ENCODE results near the gene HNRNPH3. TPM values are rescaled to one million over a fixed set of nuclear protein-coding genes. Genes with fewer than 3 reads are reported as not detected.
"Not testable (repeated sequence)": the region's sequence is repeated elsewhere in the genome, so short reads cannot be mapped to it uniquely, and the experiment has no call there.

HNRNPH3 gene
- total RNA-seq, 8 experiments from 2014 or later: 43.5 to 183 (median 120) TPM

DNA sequence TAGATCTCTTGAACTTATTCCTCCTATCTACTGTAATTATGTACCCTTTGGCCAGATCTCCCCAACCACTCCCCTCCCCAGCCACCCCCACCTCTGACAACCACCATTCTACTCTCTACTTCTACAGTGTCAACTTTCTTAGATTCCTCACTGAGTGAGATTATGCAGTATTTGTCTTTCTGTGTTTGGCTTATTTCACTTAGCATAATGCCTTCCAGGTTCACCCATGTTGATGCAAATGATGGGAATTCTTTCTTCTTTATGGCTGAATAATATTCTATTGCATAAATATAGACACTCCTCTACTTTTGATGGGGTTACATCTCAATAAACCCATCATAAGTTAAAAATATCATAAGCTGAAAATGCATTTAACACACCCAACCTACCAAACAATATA lies 21.3 kb upstream of the HNRNPH3 start:
- H3K4me3 ChIP-seq: no peak overlapping the region
- in situ Hi-C loops (cut with MboI; ENCODE audit: low pct_unique_long_range_greater_than_20kb in 2 of 9, low sequenced_read_pairs in 9 of 9, unreplicated experiment in 9 of 9): loop anchor here in 2 of 9 experiments (25.0 kb wide), 2 partner anchors 223 to 448 kb away; partner anchors contain the start of gene HERC4 (in 2 of the 2)
- no peak overlapping the region for H3K27ac ChIP-seq
- no peaks in the 10 kb centered on the region for H3K4me1 ChIP-seq (replicated peaks in 1 of 2)
- peak in 3 of 8 experiments; percentile 55 to 92 (median 77) for ATAC-seq (replicated peaks in 6 of 8)

GRCh38 chr10:68314930-68315329 lies 16.9 kb upstream of the HNRNPH3 start:
- in situ Hi-C loops (cut with MboI; ENCODE audit: low pct_unique_long_range_greater_than_20kb in 2 of 9, low sequenced_read_pairs in 9 of 9, unreplicated experiment in 9 of 9): loop anchor here in 2 of 9 experiments (25.0 kb wide), 2 partner anchors 228 to 453 kb away; partner anchors contain the start of gene HERC4 (in 2 of the 2)
- not testable (repeated sequence) for H3K4me3 ChIP-seq; H3K27ac ChIP-seq; ATAC-seq (replicated peaks in 6 of 8); H3K4me1 ChIP-seq (replicated peaks in 1 of 2)
- 85 to 100% methylated on average over 2 to 6 of the region's 6 CpGs; no CpG with 5 or more reads in 8 of the 10 experiments for WGBS, 10 experiments

DNA sequence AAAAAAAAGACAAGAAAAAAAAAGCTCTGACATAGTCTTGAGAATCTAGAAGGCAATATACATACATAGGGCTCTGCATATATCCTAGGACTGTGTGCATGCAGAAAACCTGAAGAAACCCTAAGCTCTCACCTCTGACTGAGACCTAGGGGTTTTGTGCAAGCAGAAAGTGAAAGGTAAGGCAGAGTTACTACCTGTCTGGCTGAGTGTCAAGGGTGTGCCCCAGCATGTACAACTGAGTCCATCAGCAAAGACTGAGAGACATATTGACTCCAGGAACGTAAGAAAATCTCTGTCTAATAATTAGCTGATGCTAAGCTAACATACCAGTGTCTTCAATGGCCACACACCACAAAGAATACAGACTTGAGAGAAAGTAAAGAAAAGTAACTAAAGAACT lies 16.3 kb upstream of the HNRNPH3 start:
- no peak for ATAC-seq (replicated peaks in 6 of 8)
- WGBS, 10 experiments: 33 to 100% (median 83%) methylated on average over 1 of the region's 1 CpG; no CpG with 5 or more reads in 4 of the 10 experiments
- Histone ChIP-seq H3K4me3 (no peak overlapping the region), H3K4me1 (replicated peaks in 1 of 2) (no peaks in the 10 kb centered on the region), H3K27ac (no peak overlapping the region)
- in situ Hi-C loops (cut with MboI; ENCODE audit: low pct_unique_long_range_greater_than_20kb in 2 of 9, low sequenced_read_pairs in 9 of 9, unreplicated experiment in 9 of 9): loop anchor here in 2 of 9 experiments (25.0 kb wide), 2 partner anchors 228 to 453 kb away; partner anchors contain the start of gene HERC4 (in 2 of the 2)

GRCh38 chr10:68318331-68319059 lies 13.4 kb upstream of the HNRNPH3 start:
- H3K27ac ChIP-seq: no peak overlapping the region
- ATAC-seq (replicated peaks in 6 of 8): no peak
- in situ Hi-C loops (cut with MboI; ENCODE audit: low pct_unique_long_range_greater_than_20kb in 2 of 9, low sequenced_read_pairs in 9 of 9, unreplicated experiment in 9 of 9): loop anchor here in 2 of 9 experiments (25.0 kb wide), 2 partner anchors 231 to 456 kb away; partner anchors contain the start of gene HERC4 (in 2 of the 2)

GRCh38 chr10:68324396-68324795 lies 7.5 kb upstream of the HNRNPH3 start:
- peaks cover 14 to 15% of the 10 kb centered on the region in 2 donors for H3K4me1 ChIP-seq (replicated peaks in 1 of 2)
- H3K27ac ChIP-seq; H3K4me3 ChIP-seq; ATAC-seq (replicated peaks in 6 of 8): not testable (repeated sequence)
- in situ Hi-C loops (cut with MboI; ENCODE audit: low pct_unique_long_range_greater_than_20kb in 2 of 9, low sequenced_read_pairs in 9 of 9, unreplicated experiment in 9 of 9): loop anchor here in 2 of 9 experiments (25.0 kb wide), 2 partner anchors 237 to 462 kb away; partner anchors contain the start of gene HERC4 (in 2 of the 2)
- WGBS, 10 experiments: 53 to 100% (median 90%) methylated on average over 1 to 4 of the region's 4 CpGs; no CpG with 5 or more reads in 3 of the 10 experiments

More at GRCh38 chr10:68318331-68319059, 13.4 kb upstream of the HNRNPH3 start:
- no peaks in the 10 kb centered on the region for H3K4me1 ChIP-seq (replicated peaks in 1 of 2)
- 52 to 100% (median 89%) methylated on average over 1 of the region's 1 CpG; no CpG with 5 or more reads in 3 of the 10 experiments for WGBS, 10 experiments
- H3K4me3 ChIP-seq: no peak overlapping the region

DNA sequence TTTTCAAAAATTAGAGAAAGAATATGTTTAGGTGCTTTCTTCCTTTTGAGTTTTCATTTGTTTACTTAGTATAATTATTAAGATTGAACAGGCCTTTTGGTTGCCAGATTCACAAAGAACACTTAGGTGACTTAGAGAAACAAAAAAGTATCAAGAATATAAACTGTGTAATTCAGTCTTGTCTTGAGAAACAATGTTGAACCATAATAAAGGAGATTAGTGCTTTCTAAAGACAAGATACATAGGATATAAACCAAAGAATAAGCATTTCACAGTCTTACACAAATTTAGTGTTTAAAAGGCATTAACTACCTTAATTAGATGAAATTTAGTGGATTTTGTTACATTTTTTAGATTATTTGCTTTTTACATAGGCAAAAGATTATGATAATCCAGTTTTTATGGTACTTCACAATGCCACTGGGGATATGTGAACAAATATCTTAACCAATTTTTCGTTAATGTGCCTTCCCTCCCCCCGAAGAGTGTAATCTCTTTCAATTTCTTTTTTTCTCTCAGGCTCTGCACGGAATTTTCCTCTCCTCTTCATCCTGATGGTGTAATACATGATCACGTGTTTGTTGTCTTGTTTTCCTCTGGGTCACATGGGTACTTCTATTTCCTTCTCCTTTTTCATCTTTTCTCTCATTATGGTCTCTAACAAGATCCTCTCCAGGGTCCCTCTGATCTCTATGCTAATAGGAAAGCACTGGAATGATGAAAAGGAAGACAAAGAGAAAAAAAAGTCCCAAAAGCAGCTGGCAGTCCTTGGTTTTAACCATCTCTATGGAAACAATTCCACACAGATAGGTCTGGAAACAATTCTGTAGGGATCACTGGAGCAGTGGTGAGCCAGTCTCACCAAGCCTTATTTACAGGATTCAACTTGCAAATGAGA lies 3.7 kb upstream of the HNRNPH3 start:
- in situ Hi-C loops (cut with MboI; ENCODE audit: low pct_unique_long_range_greater_than_20kb in 2 of 9, low sequenced_read_pairs in 9 of 9, unreplicated experiment in 9 of 9): loop anchor here in 2 of 9 experiments (25.0 kb wide), 1 partner anchor 466 kb away; no protein-coding TSS in a partner anchor
- WGBS, 10 experiments: 0 to 35% (median 12%) methylated on average over 3 to 4 of the region's 4 CpGs
- ATAC-seq (replicated peaks in 6 of 8): peak; percentile 1 to 27 (median 14)
- Histone ChIP-seq H3K4me1 (replicated peaks in 1 of 2) (peaks cover 20 to 23% of the 10 kb centered on the region in 2 donors), H3K4me3 (peak overlapping the region in 1 of 5 donors; percentile 9), H3K27ac (peak overlapping the region; percentile 52 to 54)

GRCh38 chr10:68329506-68329861 lies 2.4 kb upstream of the HNRNPH3 start:
- no peak overlapping the region for H3K4me3 ChIP-seq
- H3K27ac ChIP-seq: no peak overlapping the region
- in situ Hi-C loops (cut with MboI; ENCODE audit: low pct_unique_long_range_greater_than_20kb in 2 of 9, low sequenced_read_pairs in 9 of 9, unreplicated experiment in 9 of 9): loop anchor here in 2 of 9 experiments (25.0 kb wide), 1 partner anchor 467 kb away; no protein-coding TSS in a partner anchor
- no peak for ATAC-seq (replicated peaks in 6 of 8)
- 88 to 100% (median 100%) methylated on average over 1 of the region's 1 CpG; no CpG with 5 or more reads in 3 of the 10 experiments for WGBS, 10 experiments
- peaks cover 20 to 23% of the 10 kb centered on the region in 2 donors for H3K4me1 ChIP-seq (replicated peaks in 1 of 2)

DNA sequence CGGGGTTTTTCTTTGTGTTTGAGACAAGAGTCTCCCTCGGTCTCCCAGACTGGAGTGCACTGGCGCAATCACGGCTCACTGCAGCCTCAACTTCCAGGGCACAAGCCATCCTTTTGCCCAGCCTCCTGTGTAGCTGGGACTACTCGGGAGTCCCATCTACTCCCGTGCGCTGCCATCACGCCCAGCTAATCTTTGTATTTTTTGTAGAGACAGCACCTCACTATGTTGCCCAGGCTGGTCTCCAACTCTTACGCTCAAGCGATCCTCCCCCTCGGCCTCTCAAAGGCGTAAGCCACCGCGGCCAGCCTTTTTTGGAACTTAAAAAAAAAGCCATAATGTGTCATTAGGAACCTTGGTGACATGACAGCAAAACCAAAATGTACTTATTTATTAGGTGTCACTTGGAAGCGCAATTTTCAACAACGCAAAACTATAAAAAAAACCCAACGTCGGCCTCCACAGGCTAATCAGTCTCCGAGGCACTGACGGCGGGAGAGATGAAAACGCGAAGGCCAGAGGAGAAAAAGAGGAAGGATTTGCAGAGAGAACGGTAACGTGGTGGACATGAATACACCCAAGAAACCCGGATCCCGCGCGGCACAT lies 911 bp upstream of the HNRNPH3 start:
- ATAC-seq (replicated peaks in 6 of 8): no peak
- H3K27ac ChIP-seq: peak overlapping the region; percentile 97
- in situ Hi-C loops (cut with MboI; ENCODE audit: low pct_unique_long_range_greater_than_20kb in 2 of 9, low sequenced_read_pairs in 9 of 9, unreplicated experiment in 9 of 9): loop anchor here in 2 of 9 experiments (25.0 kb wide), 1 partner anchor 469 kb away; no protein-coding TSS in a partner anchor
- 4 to 100% (median 29%) methylated on average over 2 to 21 of the region's 29 CpGs; no CpG with 5 or more reads in 1 of the 10 experiments for WGBS, 10 experiments
- peaks cover 20 to 30% of the 10 kb centered on the region in 2 donors for H3K4me1 ChIP-seq (replicated peaks in 1 of 2)
- H3K4me3 ChIP-seq: peak overlapping the region; percentile 76 to 93 (median 81)

DNA sequence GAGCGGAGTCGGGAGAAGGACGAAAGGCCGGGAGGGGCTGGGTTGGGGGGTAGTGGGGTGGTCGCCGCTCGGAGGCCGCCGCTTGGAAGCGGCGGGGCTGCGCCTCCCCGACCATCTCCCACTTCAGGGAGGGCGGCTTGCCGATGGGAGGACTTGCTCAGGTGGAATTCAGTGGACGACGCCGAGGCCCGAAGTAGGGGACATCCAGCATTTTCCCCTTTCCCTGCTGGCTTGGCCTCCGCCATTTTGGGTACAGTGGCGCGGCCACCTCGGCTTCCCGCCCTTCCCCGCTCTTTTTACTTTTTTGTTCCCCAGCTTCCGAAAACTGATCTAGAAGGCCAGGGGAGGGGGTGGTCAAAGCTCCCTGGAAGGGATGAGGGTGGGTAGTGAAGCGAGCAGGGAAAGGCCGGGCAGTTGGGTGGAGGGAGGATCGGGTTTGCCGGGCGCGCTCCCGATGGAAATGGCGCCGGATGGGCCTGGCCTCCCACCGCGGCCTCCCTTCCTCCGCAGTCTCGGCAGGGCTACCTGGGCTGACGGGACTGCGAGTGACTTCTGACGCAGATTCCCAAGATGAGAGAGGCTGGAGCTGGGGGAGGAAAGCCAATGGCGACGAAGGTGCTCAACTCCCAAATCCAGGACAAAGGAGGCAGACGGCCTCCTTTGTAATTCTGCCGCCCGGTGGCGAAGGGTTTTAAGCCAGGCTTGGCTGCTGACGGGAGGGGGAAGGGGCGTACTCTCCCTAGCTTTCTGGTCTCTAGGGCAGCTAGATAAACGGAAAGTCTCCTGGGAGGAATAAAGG lies 594 bp downstream of the HNRNPH3 start, which contains the start of gene PBLD:
Gene PBLD, minus strand, starts transcription at position 670 of the 799 bp plus-strand sequence. CDS start 26,084 bp downstream, outside the sequence.
- Histone ChIP-seq H3K27ac (peak within 1 kb of the TSS; percentile 97), H3K4me1 (replicated peaks in 1 of 2) (peaks cover 20 to 43% of the 10 kb centered on the region in 2 donors), H3K4me3 (peak within 1 kb of the TSS; percentile 76 to 93 (median 81))
- 0 to 2% (median 0%) methylated on average over 1 to 12 of the region's 51 CpGs; no CpG with 5 or more reads in 3 of the 10 experiments for WGBS, 10 experiments
- peak; percentile 5 to 39 (median 24) for ATAC-seq (replicated peaks in 6 of 8)
- in situ Hi-C loops (cut with MboI; ENCODE audit: low pct_unique_long_range_greater_than_20kb in 2 of 9, low sequenced_read_pairs in 9 of 9, unreplicated experiment in 9 of 9): loop anchor here in 2 of 9 experiments (25.0 kb wide), 1 partner anchor 470 kb away; no protein-coding TSS in a partner anchor

DNA sequence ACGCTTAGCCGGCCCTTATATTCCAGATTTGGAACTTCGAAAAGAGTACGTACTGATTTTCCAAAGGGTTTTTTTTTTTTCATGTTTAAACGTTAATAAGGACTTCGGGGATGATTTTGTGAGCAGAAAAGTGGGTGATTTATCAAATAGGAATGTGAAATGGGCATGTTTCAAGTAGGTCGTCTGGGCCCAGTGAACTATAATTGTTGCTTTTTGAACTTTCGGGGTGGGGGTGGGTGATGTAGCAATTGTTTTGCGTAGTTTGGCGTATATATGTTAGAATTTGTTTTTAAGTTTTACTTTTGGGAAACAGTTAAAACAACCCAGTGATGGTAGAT lies 1.2 kb downstream of the HNRNPH3 start:
- ATAC-seq (replicated peaks in 6 of 8): no peak
- H3K4me3 ChIP-seq: peak overlapping the region; percentile 76 to 93 (median 81)
- 0 to 17% (median 0%) methylated on average over 1 to 8 of the region's 10 CpGs; no CpG with 5 or more reads in 1 of the 10 experiments for WGBS, 10 experiments
- in situ Hi-C loops (cut with MboI; ENCODE audit: low pct_unique_long_range_greater_than_20kb in 2 of 9, low sequenced_read_pairs in 9 of 9, unreplicated experiment in 9 of 9): loop anchor here in 2 of 9 experiments (25.0 kb wide), 1 partner anchor 471 kb away; no protein-coding TSS in a partner anchor
- H3K27ac ChIP-seq: peak overlapping the region; percentile 97
- peaks cover 18 to 42% of the 10 kb centered on the region in 2 donors for H3K4me1 ChIP-seq (replicated peaks in 1 of 2)
